ENCODE data around the gene PATL1. TPM values are rescaled to one million over a fixed set of nuclear protein-coding genes. Genes with fewer than 3 reads are reported as not detected.

Gene PATL1
- total and polyA plus RNA-seq, 12 donors = 9.0 to 30.4 (median 24.5) TPM

- ATAC-seq = no peak
- no peaks in the 10 kb centered on the region for H3K27me3 ChIP-seq
- H3K4me1 ChIP-seq = no peaks in the 10 kb centered on the region
- H3K4me3 ChIP-seq = no peak overlapping the region
- WGBS, 2 donors = 84% methylated on average over 4 of the region's 4 CpGs
- H3K9me3 ChIP-seq = no peaks in the 10 kb centered on the region
- DNase-seq = no peak
- no peak for TF ChIP-seq CTCF (IDR thresholded peaks at IDR 0.05)
- intact Hi-C loops (cut with DNase I) = loop anchor here in 1 of 10 donors (5.0 kb wide), 1 partner anchor 47 kb away; no protein-coding TSS in a partner anchor
- peaks cover 0 to 100% (median 71%) of the 10 kb centered on the region in 9 donors for H3K36me3 ChIP-seq
- no peak overlapping the region for H3K27ac ChIP-seq
Measured at GRCh38 chr11:59600636-59601035, 68.2 kb downstream of the PATL1 start.

GRCh38 chr11:59600234-59600633 is 68.6 kb downstream of the PATL1 start:
- no peaks in the 10 kb centered on the region for H3K4me1 ChIP-seq
- H3K27ac ChIP-seq = no peak overlapping the region
- no peak for DNase-seq
- ATAC-seq = no peak
- intact Hi-C loops (cut with DNase I) = loop anchor here in 1 of 10 donors (5.0 kb wide), 1 partner anchor 47 kb away; no protein-coding TSS in a partner anchor
- peaks cover 0 to 100% (median 67%) of the 10 kb centered on the region in 9 donors for H3K36me3 ChIP-seq
- no peaks in the 10 kb centered on the region for H3K9me3 ChIP-seq
- no peak overlapping the region for H3K4me3 ChIP-seq
- no peaks in the 10 kb centered on the region for H3K27me3 ChIP-seq
- no peak for TF ChIP-seq CTCF (IDR thresholded peaks at IDR 0.05)
- WGBS, 2 donors = 73 to 77% methylated on average over 2 of the region's 2 CpGs

- Histone ChIP-seq H3K9me3 (no peaks in the 10 kb centered on the region), H3K4me3 (no peak overlapping the region), H3K36me3 (peaks cover 0 to 100% (median 63%) of the 10 kb centered on the region in 9 donors), H3K4me1 (no peaks in the 10 kb centered on the region), H3K27me3 (no peaks in the 10 kb centered on the region), H3K27ac (no peak overlapping the region)
- 74 to 78% methylated on average over 1 of the region's 1 CpG for WGBS, 2 donors
- intact Hi-C loops (cut with DNase I) = loop anchor here in 1 of 10 donors (10.0 kb wide), 1 partner anchor 56 kb away; no protein-coding TSS in a partner anchor
- DNase-seq (no peak), ATAC-seq (no peak)
- TF ChIP-seq CTCF (IDR thresholded peaks at IDR 0.05) = no peak
Measured at GRCh38 chr11:59598961-59599360, 69.9 kb downstream of the PATL1 start.

Small RNA genes lying within 50 kb of the gene (microRNA-seq; reads per million reads assigned to microRNA genes)
- gene MIR3162 = 0 reads per million in 2 donors

Other genes starting within 250 kb of the PATL1 start
- gene OR5A2, start 242.6 kb downstream of the PATL1 start, total RNA-seq = not detected
- not detected for gene OR5A2, start 242.6 kb downstream of the PATL1 start, polyA plus RNA-seq
- not detected for gene OR5A1, start 232.6 kb downstream of the PATL1 start, total RNA-seq
- gene OR5A1, start 232.6 kb downstream of the PATL1 start, polyA plus RNA-seq = not detected
- gene OR4D6, start 212.1 kb downstream of the PATL1 start, total RNA-seq = not detected
- not detected for gene OR4D6, start 212.1 kb downstream of the PATL1 start, polyA plus RNA-seq
- not detected for gene OR4D10, start 195.7 kb downstream of the PATL1 start, total RNA-seq
- gene OR4D10, start 195.7 kb downstream of the PATL1 start, polyA plus RNA-seq = not detected
- not detected for gene OR4D11, start 165.5 kb downstream of the PATL1 start, total RNA-seq
- not detected for gene OR4D11, start 165.5 kb downstream of the PATL1 start, polyA plus RNA-seq
- gene OR4D9, start 157.5 kb downstream of the PATL1 start, total RNA-seq = not detected
- gene OR4D9, start 157.5 kb downstream of the PATL1 start, polyA plus RNA-seq = not detected
- gene OSBP, start 53.3 kb downstream of the PATL1 start, total RNA-seq = 10 to 100 TPM; 30.2 to 46.8 (median 39.3) TPM
- 10 to 100 TPM; 11.2 to 13.8 TPM for gene OSBP, start 53.3 kb downstream of the PATL1 start, polyA plus RNA-seq
- gene OR10V1, start 44.8 kb upstream of the PATL1 start, total RNA-seq = not detected
- gene OR10V1, start 44.8 kb upstream of the PATL1 start, polyA plus RNA-seq = not detected
- gene STX3, start 86.3 kb upstream of the PATL1 start, total RNA-seq = 10 to 100 TPM in 3 of 10 donors, 1 to 10 TPM in 7; 5.4 to 12.8 (median 8.1) TPM
- gene STX3, start 86.3 kb upstream of the PATL1 start, polyA plus RNA-seq = 10 to 100 TPM; 10.8 to 11.9 TPM
- gene MRPL16, start 141.7 kb upstream of the PATL1 start, total RNA-seq = 100 to 1,000 TPM in 1 of 10 donors, 10 to 100 TPM in 9; 69.9 to 108 (median 89.8) TPM
- gene MRPL16, start 141.7 kb upstream of the PATL1 start, polyA plus RNA-seq = 10 to 100 TPM; 70.0 to 86.5 TPM
- gene CBLIF, start 176.5 kb upstream of the PATL1 start, total RNA-seq = not detected
- gene CBLIF, start 176.5 kb upstream of the PATL1 start, polyA plus RNA-seq = not detected
- 1 to 10 TPM in 1 of 10 donors, under 1 TPM in 1, not detected in 8; 0.18 to 1.2 TPM for gene TCN1, start 197.4 kb upstream of the PATL1 start, total RNA-seq
- under 1 TPM in 1 of 2 donors, not detected in 1; 0.32 TPM for gene TCN1, start 197.4 kb upstream of the PATL1 start, polyA plus RNA-seq
- gene OOSP3, start 209.7 kb upstream of the PATL1 start, total RNA-seq = not detected
- not detected for gene OOSP3, start 209.7 kb upstream of the PATL1 start, polyA plus RNA-seq